ENCODE results near the gene LDHAL6B.

DNA sequence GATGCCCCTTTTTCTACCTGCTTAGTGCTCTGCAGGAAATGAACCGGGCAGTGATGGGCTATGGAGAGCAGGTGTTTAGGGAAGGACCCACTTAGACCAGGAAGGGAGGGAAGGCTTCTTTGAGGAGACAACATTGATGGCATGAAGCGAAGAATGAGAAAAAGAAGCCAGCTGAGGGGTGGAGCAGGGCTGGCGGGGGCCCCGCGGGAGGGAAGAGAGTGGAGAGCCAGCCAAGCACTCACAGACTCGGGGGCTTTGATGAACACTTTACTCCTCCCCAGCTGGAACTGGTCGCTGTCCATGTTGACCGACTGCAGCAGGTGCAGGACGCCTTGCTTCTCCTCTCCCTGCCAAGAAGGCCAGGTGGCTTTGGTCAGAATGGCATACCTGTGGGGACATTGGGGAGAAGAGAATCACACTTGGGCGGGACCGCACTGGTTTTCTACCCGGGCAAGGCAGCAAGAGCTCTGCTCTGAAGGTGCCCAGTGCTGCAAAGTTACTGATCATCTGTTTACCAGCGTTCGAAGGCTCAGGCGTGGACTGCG is 28.4 kb upstream of the LDHAL6B start:
- TF ChIP-seq CTCF (IDR thresholded peaks at IDR 0.05) (no peak), CHD2 (IDR thresholded peaks at IDR 0.05; ENCODE audit: low read length, partially characterized antibody) (no peak), JUND (IDR thresholded peaks at IDR 0.05) (no peak), POLR2AphosphoS5 (IDR thresholded peaks at IDR 0.05; ENCODE audit: low read depth, low read length) (no peak), EZH2phosphoT487 (IDR thresholded peaks at IDR 0.05; ENCODE audit: borderline replicate concordance, low read depth) (no peak), RXRA (IDR thresholded peaks at IDR 0.05; ENCODE audit: borderline replicate concordance, low read depth) (no peak), FOXJ3 (CRISPR knock-in tag; IDR thresholded peaks at IDR 0.05) (no peak), MXI1 (IDR thresholded peaks at IDR 0.05; ENCODE audit: low read depth, low read length) (no peak), USF2 (IDR thresholded peaks at IDR 0.05; ENCODE audit: borderline replicate concordance, low read depth, low read length) (no peak), REST (IDR thresholded peaks at IDR 0.05; ENCODE audit: low read depth, low read length) (no peak), EP300 (IDR thresholded peaks at IDR 0.05; ENCODE audit: borderline replicate concordance in 1 of 2, low read depth in 1 of 2, low read length in 1 of 2) (no peak), RAD21 (IDR thresholded peaks at IDR 0.05; ENCODE audit: low read length) (no peak)
- TF ChIP-seq, protein P1, sequence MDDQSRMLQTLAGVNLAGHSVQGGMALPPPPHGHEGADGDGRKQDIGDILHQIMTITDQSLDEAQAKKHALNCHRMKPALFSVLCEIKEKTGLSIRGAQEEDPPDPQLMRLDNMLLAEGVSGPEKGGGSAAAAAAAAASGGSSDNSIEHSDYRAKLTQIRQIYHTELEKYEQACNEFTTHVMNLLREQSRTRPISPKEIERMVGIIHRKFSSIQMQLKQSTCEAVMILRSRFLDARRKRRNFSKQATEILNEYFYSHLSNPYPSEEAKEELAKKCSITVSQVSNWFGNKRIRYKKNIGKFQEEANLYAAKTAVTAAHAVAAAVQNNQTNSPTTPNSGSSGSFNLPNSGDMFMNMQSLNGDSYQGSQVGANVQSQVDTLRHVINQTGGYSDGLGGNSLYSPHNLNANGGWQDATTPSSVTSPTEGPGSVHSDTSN (IDR thresholded peaks at IDR 0.05), result no peak
